Measurements from ENCODE around the gene SEC14L2. TPM values are rescaled to one million over a fixed set of nuclear protein-coding genes. Genes with fewer than 3 reads are reported as not detected.

The SEC14L2 gene
- polyA plus RNA-seq, 2 of the 4 experiments (the other 2 are of a cell fraction) = 12.8 to 15.2 TPM

- no peak for TF ChIP-seq ZNF302 (CRISPR knock-in tag; IDR thresholded peaks at IDR 0.05)
- TF ChIP-seq CTCF (IDR thresholded peaks at IDR 0.05) = no peak
- TF ChIP-seq ZC3H11A (IDR thresholded peaks at IDR 0.05) = no peak
- no peak for TF ChIP-seq MYC (IDR thresholded peaks at IDR 0.05; ENCODE audit: borderline replicate concordance, low read length)
- TF ChIP-seq FOSL2 (IDR thresholded peaks at IDR 0.05) = no peak
- no peak for TF ChIP-seq FOSL2 (CRISPR knock-in tag; IDR thresholded peaks at IDR 0.05)
- TF ChIP-seq MAFK (IDR thresholded peaks at IDR 0.05; ENCODE audit: partially characterized antibody) = no peak
- no peak for TF ChIP-seq EP300 (IDR thresholded peaks at IDR 0.05)
- no peak for TF ChIP-seq EHMT2 (IDR thresholded peaks at IDR 0.05; ENCODE audit: low read depth)
- TF ChIP-seq MAX (IDR thresholded peaks at IDR 0.05) = no peak
- TF ChIP-seq REST (IDR thresholded peaks at IDR 0.05) = no peak
- no peak for TF ChIP-seq CBX8 (IDR thresholded peaks at IDR 0.05)
- no peak for TF ChIP-seq HOXB5 (CRISPR knock-in tag; IDR thresholded peaks at IDR 0.05)
- no peak for TF ChIP-seq MAZ (IDR thresholded peaks at IDR 0.05; ENCODE audit: borderline replicate concordance, low read depth, low read length)
- no peak for TF ChIP-seq ZSCAN20 (CRISPR knock-in tag; IDR thresholded peaks at IDR 0.05)
- no peak for TF ChIP-seq NFE2L2 (conservative IDR thresholded peaks at IDR 0.05; ENCODE audit: low read length)
- no peak for TF ChIP-seq TP53 (CRISPR knock-in tag; IDR thresholded peaks at IDR 0.05)
- TF ChIP-seq NR3C1 (IDR thresholded peaks at IDR 0.05) = no peak
- TF ChIP-seq HDAC2 (IDR thresholded peaks at IDR 0.05) = no peak
- no peak for TF ChIP-seq CHD2 (IDR thresholded peaks at IDR 0.05; ENCODE audit: low read length, partially characterized antibody)
- H3K4me2 ChIP-seq = no peak overlapping the region
- FAIRE-seq (no peak), DNase-seq (ENCODE audit: low read depth in 1 of 2, low spot score in 1 of 2) (no peak), ATAC-seq (no peak)
- no peak overlapping the region for H3K27ac ChIP-seq
- no peak overlapping the region for H3K4me3 ChIP-seq
- no peaks in the 10 kb centered on the region for H3K9me3 ChIP-seq
- WGBS (ENCODE audit: missing lambda C conversion rate) = 86% methylated on average over 7 of the region's 13 CpGs
- CTCF ChIA-PET = interaction anchor here (0.6 to 1.2 kb wide), 2 partner anchors 12 to 19 kb away, joined by 3 read pairs; partner anchors contain the start of genes CCDC157 and SF3A1
- POLR2A ChIA-PET = no interaction called here
- no peaks in the 10 kb centered on the region for H3K4me1 ChIP-seq
Observed at GRCh38 chr22:30375312-30375849, 21.4 kb upstream of the SEC14L2 start.

- Histone ChIP-seq H3K9me3 (no peaks in the 10 kb centered on the region), H3K27ac (no peak overlapping the region), H3K4me1 (no peaks in the 10 kb centered on the region), H3K4me2 (no peak overlapping the region), H3K4me3 (no peak overlapping the region)
- ATAC-seq (no peak), DNase-seq (ENCODE audit: low read depth in 1 of 2, low spot score in 1 of 2) (no peak), FAIRE-seq (no peak)
- 93% methylated on average over 3 of the region's 20 CpGs for WGBS (ENCODE audit: missing lambda C conversion rate)
- CTCF ChIA-PET = interaction anchor here (2.0 kb wide), 1 partner anchor 92 kb away, joined by 9 read pairs; the partner anchor contains the start of gene CASTOR1
- POLR2A ChIA-PET = no interaction called here
- no peak for TF ChIP-seq CBX8 (IDR thresholded peaks at IDR 0.05)
- no peak for TF ChIP-seq EHMT2 (IDR thresholded peaks at IDR 0.05; ENCODE audit: low read depth)
- TF ChIP-seq ELK1 (IDR thresholded peaks at IDR 0.05; ENCODE audit: low read depth, low read length) = no peak
- TF ChIP-seq BHLHE40 (IDR thresholded peaks at IDR 0.05; ENCODE audit: low read depth, low read length) = no peak
- TF ChIP-seq MAFK (IDR thresholded peaks at IDR 0.05; ENCODE audit: partially characterized antibody) = no peak
- TF ChIP-seq JUN (IDR thresholded peaks at IDR 0.05) = no peak
- TF ChIP-seq POLR2A (IDR thresholded peaks at IDR 0.05; ENCODE audit: low read length) = no peak
- TF ChIP-seq ZFP36 (IDR thresholded peaks at IDR 0.05; ENCODE audit: borderline replicate concordance, partially characterized antibody) = no peak
- no peak for TF ChIP-seq HEYL (CRISPR knock-in tag; IDR thresholded peaks at IDR 0.05)
- no peak for TF ChIP-seq ZNF302 (CRISPR knock-in tag; IDR thresholded peaks at IDR 0.05)
- no peak for TF ChIP-seq MAX (IDR thresholded peaks at IDR 0.05)
- TF ChIP-seq NR3C1 (IDR thresholded peaks at IDR 0.05) = no peak
- no peak for TF ChIP-seq CTCF (IDR thresholded peaks at IDR 0.05)
- no peak for TF ChIP-seq HOXB5 (CRISPR knock-in tag; IDR thresholded peaks at IDR 0.05)
- no peak for TF ChIP-seq RCOR1 (IDR thresholded peaks at IDR 0.05; ENCODE audit: low read depth, low read length)
- no peak for TF ChIP-seq PBX3 (IDR thresholded peaks at IDR 0.05)
- no peak for TF ChIP-seq NFE2L2 (conservative IDR thresholded peaks at IDR 0.05; ENCODE audit: low read length)
Observed at GRCh38 chr22:30380011-30380410, 16.8 kb upstream of the SEC14L2 start.
